ENCODE data around the gene GSTP1. TPM values are rescaled to one million over a fixed set of nuclear protein-coding genes. Genes with fewer than 3 reads are reported as not detected.

The GSTP1 gene
- total and polyA plus RNA-seq, 9 of the 15 experiments (the other 6 are each of a cell fraction or from before 2014, with no cell fraction given) = 592 to 2,150 (median 1,204) TPM

GRCh38 chr11:67583247-67584204, at the start of gene GSTP1 (continued):
- TF ChIP-seq EWSR1 (IDR thresholded peaks at IDR 0.05; ENCODE audit: borderline replicate concordance, low read depth, partially characterized antibody) = no peak
- TF ChIP-seq ZNF584 (CRISPR knock-in tag; IDR thresholded peaks at IDR 0.05; ENCODE audit: low read depth) = no peak
- no peak; the same call in 1 of the 2 replicates for TF ChIP-seq MYNN (IDR thresholded peaks at IDR 0.05)
- no peak for TF ChIP-seq MYNN (CRISPR knock-in tag; IDR thresholded peaks at IDR 0.05)
- no peak for TF ChIP-seq ZHX1 (conservative IDR thresholded peaks at IDR 0.05; ENCODE audit: low read length)
- no peak for TF ChIP-seq CCAR2 (IDR thresholded peaks at IDR 0.05; ENCODE audit: low read depth, low read length)
- no peak for TF ChIP-seq SAFB (IDR thresholded peaks at IDR 0.05; ENCODE audit: borderline replicate concordance, low read depth, low read length)
- TF ChIP-seq KLF6 (CRISPR knock-in tag; IDR thresholded peaks at IDR 0.05; ENCODE audit: borderline replicate concordance) = no peak
- TF ChIP-seq ZNF75A (CRISPR knock-in tag; IDR thresholded peaks at IDR 0.05) = peak; percentile 87
- TF ChIP-seq PKNOX1 (IDR thresholded peaks at IDR 0.05) = no peak
- no peak for TF ChIP-seq CTCFL (IDR thresholded peaks at IDR 0.05; ENCODE audit: borderline replicate concordance, insufficient read depth, low read depth, low read length, poor library complexity, severe bottlenecking)
- no peak for TF ChIP-seq STAT5A (IDR thresholded peaks at IDR 0.05; ENCODE audit: borderline replicate concordance, low read length)
- no peak for TF ChIP-seq SMARCA5 (IDR thresholded peaks at IDR 0.05)
- no peak for TF ChIP-seq RBM15 (IDR thresholded peaks at IDR 0.05; ENCODE audit: insufficient read depth, low read length)
- TF ChIP-seq ZSCAN32 (CRISPR knock-in tag; IDR thresholded peaks at IDR 0.05) = no peak
- peak; percentile 84 for TF ChIP-seq CTBP1 (IDR thresholded peaks at IDR 0.05; ENCODE audit: borderline replicate concordance)
- peak; percentile 31; the same call in 1 of the 2 replicates for TF ChIP-seq CREM (IDR thresholded peaks at IDR 0.05; ENCODE audit: low read depth)
- TF ChIP-seq MLX (CRISPR knock-in tag; conservative IDR thresholded peaks at IDR 0.05) = 0 out of 4 replicates have a peak, but pooled peaks of 1 of the 2 experiments have one; percentile 50
- TF ChIP-seq NR2C2 (CRISPR knock-in tag; IDR thresholded peaks at IDR 0.05) = no peak
- no peak for TF ChIP-seq NR2C2 (tag; IDR thresholded peaks at IDR 0.05)
- TF ChIP-seq HNRNPLL (IDR thresholded peaks at IDR 0.05; ENCODE audit: low read depth, low read length, poor library complexity, severe bottlenecking) = peak; percentile 88
- TF ChIP-seq RB1 (IDR thresholded peaks at IDR 0.05; ENCODE audit: low read depth) = peak; percentile 98
